PC-9 (cell line): ENCODE measurements around the gene SMAD6. TPM values are rescaled to one million over a fixed set of nuclear protein-coding genes. Genes with fewer than 3 reads are reported as not detected.

Experiments
- BruUV-seq: library from RNA; stranded (reverse); fragments of 400-500 nt; replicated peaks from 2 replicates; lab custom pipeline; 2021; lab: Mats Ljungman, UMichigan
- CTCF ChIA-PET: fragments of 300-600 bp; sonication (Branson Sonifier 250); formaldehyde crosslinking; loops from one replicate; lab custom pipeline; 2022; ENCODE audit warnings: antibody characterized with exemption; lab: Charles Lee
- POLR2A ChIA-PET: fragments of 300-600 bp; sonication (Branson Sonifier 250); formaldehyde crosslinking; loops from one replicate; lab custom pipeline; 2022; ENCODE audit warnings: antibody characterized with exemption; ENCODE audit not compliant: unreplicated experiment; lab: Charles Lee
- DNase-seq, 2 experiments: peaks; one replicate each; pipeline versions ENCODE4 v3.0.0 to v3.0.0-alpha.2; 2015 to 2022; ENCODE audit warnings: mixed read lengths in 1 of 2
- H2AFZ ChIP-seq: fragments of 200-600 bp; sonication (generic); 2 replicates; pipeline ENCODE4 v1.8.1; 2017; ENCODE audit warnings: antibody characterized with exemption
- H3F3A ChIP-seq: fragments of 200-600 bp; sonication (generic); 2 replicates; pipeline ENCODE4 v1.8.1; 2017; ENCODE audit warnings: antibody characterized with exemption, mild to moderate bottlenecking, low read depth; ENCODE audit not compliant: insufficient read depth
- H3K27ac ChIP-seq: fragments of 200-600 bp; sonication (generic); 2 replicates; pipeline ENCODE4 v1.6.1; 2016; ENCODE audit warnings: mixed run types
- H3K27me3 ChIP-seq: fragments of 200-600 bp; sonication (generic); 2 replicates; pipeline ENCODE4 v1.6.1; 2016; ENCODE audit warnings: low read depth, mixed run types; ENCODE audit not compliant: insufficient read depth
- H3K36me3 ChIP-seq: fragments of 200-600 bp; sonication (generic); 2 replicates; pipeline ENCODE4 v1.6.1; 2016; ENCODE audit warnings: low read depth, mixed run types
- H3K4me1 ChIP-seq: fragments of 200-600 bp; sonication (generic); replicated peaks from 2 replicates; pipeline ENCODE4 v1.6.1; 2016; ENCODE audit warnings: mixed run types; ENCODE audit not compliant: insufficient read depth
- H3K4me2 ChIP-seq: fragments of 200-600 bp; sonication (generic); 2 replicates; pipeline ENCODE4 v1.6.1; 2017; ENCODE audit warnings: mixed run types
- H3K4me3 ChIP-seq: fragments of 200-600 bp; sonication (generic); 2 replicates; pipeline ENCODE4 v1.6.1; 2016; ENCODE audit warnings: mixed run types
- H3K79me2 ChIP-seq: fragments of 200-600 bp; sonication (generic); 2 replicates; pipeline ENCODE4 v1.6.1; 2017; ENCODE audit warnings: low read depth, mixed run types
- H3K9me2 ChIP-seq: fragments of 200-600 bp; sonication (generic); 2 replicates; pipeline ENCODE4 v1.8.1; 2017; ENCODE audit warnings: mild to moderate bottlenecking; ENCODE audit not compliant: insufficient read depth
- H3K9me3 ChIP-seq: fragments of 200-600 bp; sonication (generic); 2 replicates; pipeline ENCODE4 v1.8.1; 2016; ENCODE audit warnings: low read depth; ENCODE audit not compliant: insufficient read depth
- H4K20me1 ChIP-seq: fragments of 200-600 bp; sonication (generic); 2 replicates; pipeline ENCODE4 v1.8.1; 2017; ENCODE audit not compliant: insufficient read depth
- CTCF ChIP-seq: fragments of 200-600 bp; sonication (generic); conservative IDR thresholded peaks from 2 replicates; pipeline ENCODE4 v1.6.1; 2017; ENCODE audit warnings: mixed run types, antibody characterized with exemption, mild to moderate bottlenecking, moderate library complexity
- EZH2 ChIP-seq: fragments of 200-600 bp; sonication (generic); IDR thresholded peaks from 2 replicates; pipeline ENCODE4 v1.8.0; 2017; ENCODE audit warnings: antibody characterized with exemption, low read depth
- intact Hi-C: fragments of 100-400 bp; cut with micrococcal nuclease; formaldehyde crosslinking; loops from one replicate; pipeline ENCODE4 v1.10.0; 2022; ENCODE audit not compliant: unreplicated experiment
- total RNA-seq: library from RNA; stranded (reverse); gene quantifications from 2 replicates; pipeline ENCODE4 v1.2.3, GENCODE V29; 2021

The SMAD6 gene
- total RNA-seq, 1 experiment from 2014 or later: 7.1 TPM

- no peaks in the 10 kb centered on the region for H3K9me2 ChIP-seq
- CTCF ChIA-PET: no interaction called here
- peaks cover under 1% of the 10 kb centered on the region; the same call in 1 of the 2 replicates for H3K4me1 ChIP-seq
- H3K4me3 ChIP-seq: no peak overlapping the region
- no peak overlapping the region for H3K4me2 ChIP-seq
- H4K20me1 ChIP-seq: no peaks in the 10 kb centered on the region
- no peaks in the 10 kb centered on the region for H3F3A ChIP-seq
- H3K27me3 ChIP-seq: no peaks in the 10 kb centered on the region
- no peak for TF ChIP-seq EZH2
- no peak for TF ChIP-seq CTCF
- no peak overlapping the region for H2AFZ ChIP-seq
- POLR2A ChIA-PET: no interaction called here
- no peaks in the 10 kb centered on the region for H3K79me2 ChIP-seq
- BruUV-seq: no TSS peak
- no peak overlapping the region for H3K27ac ChIP-seq
- H3K9me3 ChIP-seq: no peaks in the 10 kb centered on the region
- DNase-seq: no peak
- intact Hi-C loops: no loop called here
- H3K36me3 ChIP-seq: no peaks in the 10 kb centered on the region
Measured at GRCh38 chr15:66741646-66742045, 39.6 kb downstream of the SMAD6 start.

- Histone ChIP-seq H3K9me3 (no peaks in the 10 kb centered on the region), H3K79me2 (no peaks in the 10 kb centered on the region), H3K4me1 (peaks cover 7% of the 10 kb centered on the region), H3K4me2 (no peak overlapping the region), H3K36me3 (no peaks in the 10 kb centered on the region), H3K27ac (no peak overlapping the region), H3K9me2 (no peaks in the 10 kb centered on the region), H2AFZ (no peak overlapping the region), H3F3A (peaks cover under 1% of the 10 kb centered on the region; the same call in 1 of the 2 replicates), H3K27me3 (no peaks in the 10 kb centered on the region), H4K20me1 (no peaks in the 10 kb centered on the region), H3K4me3 (no peak overlapping the region)
- intact Hi-C loops: no loop called here
- POLR2A ChIA-PET: no interaction called here
- DNase-seq: no peak
- no peak for TF ChIP-seq EZH2
- no peak for TF ChIP-seq CTCF
- CTCF ChIA-PET: no interaction called here
- BruUV-seq: no TSS peak
Measured at GRCh38 chr15:66742286-66742685, 40.2 kb downstream of the SMAD6 start.

GRCh38 chr15:66743204-66743603 is 41.2 kb downstream of the SMAD6 start:
- no peaks in the 10 kb centered on the region for H3K9me3 ChIP-seq
- BruUV-seq: no TSS peak
- no peak overlapping the region for H3K4me2 ChIP-seq
- H4K20me1 ChIP-seq: no peaks in the 10 kb centered on the region
- H2AFZ ChIP-seq: no peak overlapping the region
- no peak for DNase-seq
- no peaks in the 10 kb centered on the region for H3K79me2 ChIP-seq
- TF ChIP-seq EZH2: no peak
- no peak for TF ChIP-seq CTCF
- CTCF ChIA-PET: no interaction called here
- H3K27me3 ChIP-seq: no peaks in the 10 kb centered on the region
- POLR2A ChIA-PET: interaction anchor here (0.7 kb wide), 1 partner anchor 134 kb away, joined by 10 read pairs; no protein-coding TSS in a partner anchor
- no peaks in the 10 kb centered on the region for H3K36me3 ChIP-seq
- no peak overlapping the region for H3K4me3 ChIP-seq
- no peaks in the 10 kb centered on the region for H3K9me2 ChIP-seq
- H3K4me1 ChIP-seq: peaks cover 16% of the 10 kb centered on the region
- no peak overlapping the region for H3K27ac ChIP-seq
- intact Hi-C loops: no loop called here
- peaks cover 9% of the 10 kb centered on the region; the same call in 1 of the 2 replicates for H3F3A ChIP-seq
